Mesendoderm (in vitro differentiated cells): ENCODE data around the gene SYT1.

Experiments
- DNase-seq: peaks from one replicate; pipeline ENCODE4 v3.0.0; 2013
- H2AK5ac ChIP-seq: 2 replicates; pipeline ENCODE4 v1.6.1; 2013; ENCODE audit warnings: low read length, inconsistent platforms
- H2BK120ac ChIP-seq: 2 replicates; pipeline ENCODE4 v1.6.1; 2013; ENCODE audit warnings: low read depth, mild to moderate bottlenecking, low read length, moderate library complexity, mixed read lengths
- H2BK15ac ChIP-seq: replicated peaks from 2 replicates; pipeline ENCODE4 v1.6.1; 2013; ENCODE audit warnings: low read depth, mild to moderate bottlenecking, moderate library complexity
- H2BK5ac ChIP-seq: 2 replicates; pipeline ENCODE4 v1.6.1; 2013; ENCODE audit warnings: low read length, inconsistent platforms
- H3K18ac ChIP-seq: 2 replicates; pipeline ENCODE4 v1.6.1; 2013; ENCODE audit warnings: mild to moderate bottlenecking, low read length, mixed read lengths
- H3K23ac ChIP-seq: one replicate; pipeline ENCODE4 v1.6.1; 2013; ENCODE audit warnings: low read length
- H3K27ac ChIP-seq: 2 replicates; pipeline ENCODE4 v1.5.1; 2013; ENCODE audit warnings: low read depth, mild to moderate bottlenecking, inconsistent platforms, low read length, moderate library complexity
- H3K27me3 ChIP-seq: 2 replicates; pipeline ENCODE4 v1.6.1; 2013; ENCODE audit warnings: low read length, control low read depth, mild to moderate bottlenecking, inconsistent platforms; ENCODE audit not compliant: insufficient read depth, poor library complexity
- H3K36me3 ChIP-seq: 2 replicates; pipeline ENCODE4 v1.6.1; 2013; ENCODE audit warnings: low read length, inconsistent platforms; ENCODE audit not compliant: control insufficient read depth, insufficient read depth
- H3K4ac ChIP-seq: one replicate; pipeline ENCODE4 v1.6.1; 2013; ENCODE audit warnings: low read depth, mild to moderate bottlenecking, low read length, moderate library complexity
- H3K4me1 ChIP-seq: 2 replicates; pipeline ENCODE4 v1.6.1; 2013; ENCODE audit warnings: low read depth, low read length, inconsistent platforms; ENCODE audit not compliant: control insufficient read depth
- H3K4me2 ChIP-seq: 2 replicates; pipeline ENCODE4 v1.6.1; 2013; ENCODE audit warnings: low read length
- H3K4me3 ChIP-seq: 2 replicates; pipeline ENCODE4 v1.5.1; 2013; ENCODE audit warnings: mild to moderate bottlenecking, low read length
- H3K56ac ChIP-seq: one replicate; pipeline ENCODE4 v1.6.1; 2013; ENCODE audit warnings: low read length
- H3K79me1 ChIP-seq: 2 replicates; pipeline ENCODE4 v1.6.1; 2013; ENCODE audit warnings: low read length, inconsistent platforms
- H3K79me2 ChIP-seq: 2 replicates; pipeline ENCODE4 v1.6.1; 2013; ENCODE audit warnings: mild to moderate bottlenecking, low read length; ENCODE audit not compliant: control insufficient read depth, insufficient read depth
- H3K9ac ChIP-seq: 2 replicates; pipeline ENCODE4 v1.6.1; 2013; ENCODE audit warnings: low read length, inconsistent platforms
- H4K5ac ChIP-seq: one replicate; pipeline ENCODE4 v1.6.1; 2013; ENCODE audit warnings: low read length
- H4K8ac ChIP-seq: one replicate; pipeline ENCODE4 v1.6.1; 2013; ENCODE audit warnings: low read depth, mild to moderate bottlenecking, control low read depth, low read length, moderate library complexity
- WGBS: extraction: QIAGEN DNeasy Blood & Tissue Kit; methylation state at CpG from one replicate; pipeline ENCODE4 v1.1.7; 2013; ENCODE audit warnings: low lambda C conversion rate, missing lambda C conversion rate; ENCODE audit not compliant: insufficient coverage; ENCODE audit errors: extremely low coverage; 5-methylcytosine and 5-hydroxymethylcytosine counted together

SYT1 gene

DNA sequence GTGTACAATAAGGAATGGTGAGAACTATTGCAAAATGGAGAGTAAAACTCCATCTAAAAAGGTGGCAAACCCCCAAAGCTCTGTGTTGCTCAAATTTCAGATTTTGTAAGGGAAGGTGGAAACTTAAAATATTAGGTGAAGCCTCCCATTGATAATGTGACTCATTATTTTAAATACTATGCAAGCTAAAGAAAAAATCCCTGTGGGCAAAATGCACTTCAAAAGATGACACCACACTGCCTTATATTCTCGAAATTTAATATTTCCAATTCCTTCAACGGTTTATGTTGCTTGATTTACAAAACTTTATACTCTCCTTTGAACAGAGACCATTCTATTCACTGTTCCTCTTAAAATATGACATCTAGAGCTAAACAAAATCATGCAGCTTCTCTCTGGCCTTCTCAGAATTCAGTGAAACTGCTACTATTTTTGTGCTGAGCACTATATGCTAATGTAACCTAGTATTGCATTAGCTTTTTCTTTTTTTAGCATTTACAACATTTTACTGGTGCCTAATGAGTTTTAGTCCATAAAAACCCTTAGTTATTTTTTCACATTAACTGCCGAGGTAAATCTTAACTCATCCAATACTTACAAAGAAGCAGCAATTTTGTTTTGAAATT is 297.7 kb downstream of the SYT1 start:
- Histone ChIP-seq H3K79me1 (no peaks in the 10 kb centered on the region), H3K27me3 (no peaks in the 10 kb centered on the region), H3K56ac (no peak overlapping the region), H3K79me2 (no peaks in the 10 kb centered on the region), H3K23ac (no peak overlapping the region), H3K4me3 (no peak overlapping the region), H3K18ac (no peak overlapping the region), H4K8ac (no peak overlapping the region), H2BK5ac (no peak overlapping the region), H3K36me3 (no peaks in the 10 kb centered on the region), H3K4me1 (no peaks in the 10 kb centered on the region), H2AK5ac (no peak overlapping the region), H3K4ac (no peak overlapping the region), H4K5ac (no peak overlapping the region), H2BK15ac (no peak overlapping the region), H3K9ac (no peak overlapping the region), H3K27ac (no peak overlapping the region), H3K4me2 (no peak overlapping the region), H2BK120ac (no peak overlapping the region)
- no peak for DNase-seq
- WGBS, result 100% methylated on average over 1 of the region's 3 CpGs

DNA sequence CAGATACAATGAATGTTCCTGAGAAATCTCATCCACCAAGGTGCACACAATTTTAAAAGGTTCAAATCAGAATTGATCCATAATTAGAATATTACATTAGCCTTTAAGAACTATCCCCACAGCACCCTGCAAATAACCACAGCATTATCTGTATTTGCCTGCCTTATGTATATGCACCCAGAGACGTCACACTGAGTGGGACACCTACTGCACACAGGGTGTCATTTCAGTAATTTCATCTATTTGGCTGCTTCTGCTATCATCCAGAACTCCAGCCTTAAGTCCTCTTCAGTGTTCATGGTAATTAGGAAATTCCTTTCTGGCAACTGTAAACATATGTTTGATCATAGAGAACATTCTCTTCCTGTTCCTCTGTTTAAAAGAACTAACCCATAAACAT is 298.4 kb downstream of the SYT1 start:
- Histone ChIP-seq H2BK120ac (no peak overlapping the region), H2AK5ac (no peak overlapping the region), H3K23ac (no peak overlapping the region), H2BK5ac (no peak overlapping the region), H3K4me1 (no peaks in the 10 kb centered on the region), H3K27ac (no peak overlapping the region), H3K9ac (no peak overlapping the region), H3K56ac (no peak overlapping the region), H2BK15ac (no peak overlapping the region), H3K27me3 (no peaks in the 10 kb centered on the region), H3K4me2 (no peak overlapping the region), H3K79me1 (no peaks in the 10 kb centered on the region), H3K36me3 (no peaks in the 10 kb centered on the region), H4K5ac (no peak overlapping the region), H3K4ac (no peak overlapping the region), H4K8ac (no peak overlapping the region), H3K4me3 (no peak overlapping the region), H3K79me2 (no peaks in the 10 kb centered on the region), H3K18ac (no peak overlapping the region)
- no CpG with 5 or more reads among the region's 1 CpG for WGBS
- no peak for DNase-seq

GRCh38 chr12:79164890-79165289 is 300.3 kb downstream of the SYT1 start:
- no peaks in the 10 kb centered on the region for H3K4me1 ChIP-seq
- H3K4me2 ChIP-seq, result no peak overlapping the region
- no peak overlapping the region for H3K18ac ChIP-seq
- no peaks in the 10 kb centered on the region for H3K36me3 ChIP-seq
- H2AK5ac ChIP-seq, result no peak overlapping the region
- H4K8ac ChIP-seq, result no peak overlapping the region
- H2BK120ac ChIP-seq, result no peak overlapping the region
- H3K27ac ChIP-seq, result no peak overlapping the region
- H2BK15ac ChIP-seq, result no peak overlapping the region
- H4K5ac ChIP-seq, result no peak overlapping the region
- no peak overlapping the region for H3K4ac ChIP-seq
- no peak overlapping the region for H3K9ac ChIP-seq
- DNase-seq, result no peak
- H3K4me3 ChIP-seq, result no peak overlapping the region
- H3K79me2 ChIP-seq, result no peaks in the 10 kb centered on the region
- H3K23ac ChIP-seq, result no peak overlapping the region
- H3K56ac ChIP-seq, result no peak overlapping the region
- no peak overlapping the region for H2BK5ac ChIP-seq
- H3K79me1 ChIP-seq, result no peaks in the 10 kb centered on the region
- WGBS, result no CpG with 5 or more reads among the region's 2 CpGs
- H3K27me3 ChIP-seq, result no peaks in the 10 kb centered on the region

DNA sequence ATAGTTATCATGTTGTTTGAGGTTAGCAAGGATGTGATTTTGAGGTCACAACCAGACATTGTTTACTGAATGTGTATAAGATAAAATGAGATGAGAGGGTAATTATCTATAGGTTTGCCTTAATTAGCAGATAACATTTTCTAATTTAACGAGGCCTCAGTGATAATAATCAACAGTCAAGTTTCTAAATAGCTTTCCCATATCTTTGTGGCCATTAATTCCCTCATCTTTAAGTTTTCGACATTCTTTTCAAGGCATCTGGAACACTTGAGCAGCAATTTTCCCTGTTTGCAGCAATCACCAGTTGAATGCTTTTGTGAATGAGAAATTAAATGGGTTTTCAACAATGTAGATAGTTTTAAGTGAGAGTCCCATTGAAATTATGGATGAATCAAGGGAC is 304.1 kb downstream of the SYT1 start:
- Histone ChIP-seq H3K36me3 (no peaks in the 10 kb centered on the region), H3K27ac (no peak overlapping the region), H2AK5ac (no peak overlapping the region), H3K18ac (no peak overlapping the region), H4K5ac (no peak overlapping the region), H3K79me1 (no peaks in the 10 kb centered on the region), H3K56ac (no peak overlapping the region), H3K4me1 (no peaks in the 10 kb centered on the region), H3K9ac (no peak overlapping the region), H3K4me2 (no peak overlapping the region), H2BK5ac (no peak overlapping the region), H3K4ac (no peak overlapping the region), H3K79me2 (no peaks in the 10 kb centered on the region), H3K23ac (no peak overlapping the region), H3K27me3 (no peaks in the 10 kb centered on the region), H2BK15ac (no peak overlapping the region), H4K8ac (no peak overlapping the region), H3K4me3 (no peak overlapping the region), H2BK120ac (no peak overlapping the region)
- DNase-seq, result peak; percentile 15
- whole genome bisulfite sequencing, result no CpG with 5 or more reads among the region's 2 CpGs

DNA sequence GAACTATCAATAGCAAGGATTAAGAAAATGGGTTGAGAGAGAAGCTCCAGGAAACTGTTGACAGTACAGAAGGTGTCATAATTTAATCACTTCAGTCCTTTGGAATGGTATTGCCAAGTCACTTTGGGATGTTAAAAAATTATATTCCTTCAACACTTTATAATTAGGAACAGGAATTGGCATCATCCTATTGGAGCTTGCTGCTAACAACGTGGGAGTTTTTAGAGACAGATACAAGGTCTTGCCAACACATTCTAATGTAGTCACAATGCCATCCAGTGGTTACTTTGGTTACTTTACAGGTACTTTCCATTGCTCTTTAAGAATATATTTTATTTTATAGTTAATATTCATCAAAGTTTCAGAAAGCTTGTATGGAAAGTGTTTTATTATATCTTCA is 310.1 kb downstream of the SYT1 start:
- H4K5ac ChIP-seq, result no peak overlapping the region
- H3K4me3 ChIP-seq, result no peak overlapping the region
- no peak overlapping the region for H3K9ac ChIP-seq
- no peaks in the 10 kb centered on the region for H3K79me2 ChIP-seq
- H2BK5ac ChIP-seq, result no peak overlapping the region
- no peak overlapping the region for H3K27ac ChIP-seq
- no peaks in the 10 kb centered on the region for H3K36me3 ChIP-seq
- no peak overlapping the region for H3K4me2 ChIP-seq
- no peak overlapping the region for H4K8ac ChIP-seq
- H2BK120ac ChIP-seq, result no peak overlapping the region
- no peaks in the 10 kb centered on the region for H3K27me3 ChIP-seq
- H3K56ac ChIP-seq, result no peak overlapping the region
- WGBS, result no CpG with 5 or more reads among the region's 1 CpG
- H3K4me1 ChIP-seq, result no peaks in the 10 kb centered on the region
- peak; percentile 41 for DNase-seq
- H3K4ac ChIP-seq, result no peak overlapping the region
- no peak overlapping the region for H3K23ac ChIP-seq
- H3K79me1 ChIP-seq, result no peaks in the 10 kb centered on the region
- H2BK15ac ChIP-seq, result no peak overlapping the region
- no peak overlapping the region for H3K18ac ChIP-seq
- H2AK5ac ChIP-seq, result no peak overlapping the region

GRCh38 chr12:79183003-79183402 is 318.4 kb downstream of the SYT1 start:
- Histone ChIP-seq H3K4me2 (no peak overlapping the region), H3K56ac (no peak overlapping the region), H3K23ac (no peak overlapping the region), H4K5ac (no peak overlapping the region), H3K4ac (no peak overlapping the region), H3K9ac (no peak overlapping the region), H3K4me3 (no peak overlapping the region), H3K27me3 (no peaks in the 10 kb centered on the region), H3K27ac (no peak overlapping the region), H2BK5ac (no peak overlapping the region), H2AK5ac (no peak overlapping the region), H2BK120ac (no peak overlapping the region), H2BK15ac (no peak overlapping the region), H3K79me1 (no peaks in the 10 kb centered on the region), H3K4me1 (no peaks in the 10 kb centered on the region), H4K8ac (no peak overlapping the region), H3K79me2 (no peaks in the 10 kb centered on the region), H3K36me3 (no peaks in the 10 kb centered on the region), H3K18ac (no peak overlapping the region)
- no peak for DNase-seq
- no CpG with 5 or more reads among the region's 2 CpGs for WGBS
